HG03342 (cell line): ENCODE data around the gene NRXN3.

Experiments used
- ATAC-seq: cut with Tn5 transposase; IDR thresholded peaks from one replicate; pipeline ENCODE4 v1.9.1; 2021; ENCODE audit warnings: mild to moderate bottlenecking, moderate library complexity; ENCODE audit not compliant: unreplicated experiment

The NRXN3 gene

GRCh38 chr14:79630288-79630960 is 1460.3 kb downstream of the NRXN3 start:
- no peak for ATAC-seq

GRCh38 chr14:79631276-79631675 is 1461.1 kb downstream of the NRXN3 start:
- ATAC-seq = no peak

- ATAC-seq = no peak
Measured at GRCh38 chr14:79638672-79639266, 1468.6 kb downstream of the NRXN3 start.

- ATAC-seq = no peak
Measured at GRCh38 chr14:79639613-79640012, 1469.4 kb downstream of the NRXN3 start.

GRCh38 chr14:79641371-79641770 is 1471.2 kb downstream of the NRXN3 start:
- ATAC-seq = no peak

GRCh38 chr14:79643132-79643531 is 1473.0 kb downstream of the NRXN3 start:
- ATAC-seq = no peak

- ATAC-seq = no peak
Measured at GRCh38 chr14:79645753-79646362, 1475.7 kb downstream of the NRXN3 start.

GRCh38 chr14:79649856-79650255 is 1479.7 kb downstream of the NRXN3 start:
- ATAC-seq = no peak

- no peak for ATAC-seq
Measured at GRCh38 chr14:79652513-79653307, 1482.5 kb downstream of the NRXN3 start.

- no peak for ATAC-seq
Measured at GRCh38 chr14:79656056-79656455, 1485.9 kb downstream of the NRXN3 start.

GRCh38 chr14:79656496-79656895 is 1486.3 kb downstream of the NRXN3 start:
- ATAC-seq = no peak

GRCh38 chr14:79658221-79658620 is 1488.0 kb downstream of the NRXN3 start:
- ATAC-seq = no peak

- no peak for ATAC-seq
Measured at GRCh38 chr14:79658769-79659168, 1488.6 kb downstream of the NRXN3 start.

GRCh38 chr14:79660053-79660939 is 1490.1 kb downstream of the NRXN3 start:
- ATAC-seq = no peak

GRCh38 chr14:79661752-79662151 is 1491.6 kb downstream of the NRXN3 start:
- ATAC-seq = no peak

- no peak for ATAC-seq
Measured at GRCh38 chr14:79663453-79663852, 1493.3 kb downstream of the NRXN3 start.

GRCh38 chr14:79665556-79665955 is 1495.4 kb downstream of the NRXN3 start:
- no peak for ATAC-seq

- ATAC-seq = no peak
Measured at GRCh38 chr14:79668951-79669350, 1498.8 kb downstream of the NRXN3 start.

- no peak for ATAC-seq
Measured at GRCh38 chr14:79670811-79671210, 1500.6 kb downstream of the NRXN3 start.

GRCh38 chr14:79680087-79680486 is 1509.9 kb downstream of the NRXN3 start:
- ATAC-seq = no peak

- no peak for ATAC-seq
Measured at GRCh38 chr14:79686196-79686595, 1516.0 kb downstream of the NRXN3 start.
